H1 (cell line): ENCODE measurements around the gene CTDP1. TPM values are rescaled to one million over a fixed set of nuclear protein-coding genes. Genes with fewer than 3 reads are reported as not detected.

Experiments used
- BCL11A ChIP-seq, 2 experiments: IDR thresholded peaks; one replicate each; pipeline ENCODE4 v1.6.1; 2011; ENCODE audit warnings: low read depth in 2 of 2, low read length in 2 of 2, mild to moderate bottlenecking in 2 of 2
- PHF8 ChIP-seq: fragments of 200-600 bp; sonication (generic); conservative IDR thresholded peaks from 2 replicates; pipeline ENCODE4 v1.7.1; 2012; ENCODE audit warnings: low read depth, mild to moderate bottlenecking, inconsistent platforms, low read length, moderate library complexity
- RFX5 ChIP-seq: IDR thresholded peaks from 2 replicates; pipeline ENCODE4 v1.6.1; 2011; ENCODE audit warnings: low read depth, low read length, improper control_type of control experiment, borderline replicate concordance
- SP2 ChIP-seq: IDR thresholded peaks from 2 replicates; pipeline ENCODE4 v1.6.1; 2012; ENCODE audit warnings: mild to moderate bottlenecking, low read length, inconsistent platforms
- ZNF274 ChIP-seq: IDR thresholded peaks from 2 replicates; pipeline ENCODE4 v1.7.0; 2012; ENCODE audit warnings: low read length, borderline replicate concordance; ENCODE audit errors: extremely low read depth
- polyA plus RNA-seq, 7 experiments: library from polyadenylated mRNA; depleted of rRNA in 3 of 7; stranded (reverse) in 5 of 7; unstranded in 2 of 7; fragments of >200 nt in 5 of 7; fragments of 200-250 nt in 2 of 7; gene quantifications; 1 replicate in 5 of 7; 2 replicates in 1 of 7; 4 replicates in 1 of 7; pipeline versions ENCODE4 v1.2.1 to v1.2.3, GENCODE V29; 2011 to 2013; ENCODE audit warnings: missing spikeins in 2 of 7, mixed read lengths in 2 of 7
- total RNA-seq: library from RNA; stranded (reverse); fragmentation: NEBNext Ultra II Directional; extraction: Animal tissue kit (Norgen Biotek cat#: 25700); gene quantifications from 2 replicates; pipeline ENCODE4 v1.2.1, GENCODE V29; 2021

The CTDP1 gene
- total and polyA plus RNA-seq, 2 of the 8 experiments (the other 6 are each of a cell fraction or from before 2014, with no cell fraction given) = 16.6 to 37.0 TPM

- TF ChIP-seq ZNF274 = no peak
- TF ChIP-seq PHF8 = no peak
- TF ChIP-seq RFX5 = no peak
- no peak for TF ChIP-seq SP2
- no peak for TF ChIP-seq BCL11A (IDR thresholded peaks at IDR 0.05; ENCODE audit: low read depth in 2 of 2, low read length in 2 of 2)
- TF ChIP-seq, all 59 proteins: peak for 0
Observed at GRCh38 chr18:79692056-79692455, 12.5 kb downstream of the CTDP1 start (continued).
